Panc1 (cell line): ENCODE measurements around the gene CAPN9. TPM values are rescaled to one million over a fixed set of nuclear protein-coding genes. Genes with fewer than 3 reads are reported as not detected.

ENCODE experiments used
- ATAC-seq: fragments of 200-7000 bp; cut with Tn5 transposase; 2 replicates; pipeline ENCODE4 v1.9.1; 2020; ENCODE audit warnings: mild to moderate bottlenecking, moderate library complexity
- BruUV-seq: library from RNA; stranded (reverse); fragments of 400-500 nt; replicated peaks from 2 replicates; lab custom pipeline; 2021; lab: Mats Ljungman, UMichigan
- CTCF ChIA-PET: fragments of 300-600 bp; sonication (Branson Sonifier 250); formaldehyde crosslinking; loops from one replicate; lab custom pipeline; 2022; ENCODE audit warnings: antibody characterized with exemption; lab: Charles Lee
- POLR2A ChIA-PET: fragments of 300-600 bp; sonication (Branson Sonifier 250); formaldehyde crosslinking; loops from one replicate; lab custom pipeline; 2022; ENCODE audit warnings: antibody characterized with exemption; lab: Charles Lee
- DNase-seq: peaks from one replicate; pipeline ENCODE4 v3.0.0-alpha.2; 2010; ENCODE audit warnings: low read depth, low spot score
- H3K27ac ChIP-seq: 2 replicates; pipeline ENCODE4 v1.5.1; 2011; ENCODE audit warnings: mild to moderate bottlenecking, low read length, inconsistent platforms
- H3K27me3 ChIP-seq: fragments of 200-500 bp; sonication (Bioruptor generic); 2 replicates; pipeline ENCODE4 v1.6.0; 2014; ENCODE audit warnings: low read length, inconsistent platforms; ENCODE audit not compliant: control insufficient read depth, insufficient read depth
- H3K36me3 ChIP-seq: fragments of 200-500 bp; sonication (Bioruptor generic); 2 replicates; pipeline ENCODE4 v1.5.1; 2014; ENCODE audit warnings: inconsistent platforms, mild to moderate bottlenecking, low read length, moderate library complexity; ENCODE audit not compliant: control insufficient read depth, insufficient read depth
- H3K4me1 ChIP-seq: 2 replicates; pipeline ENCODE4 v1.5.1; 2011; ENCODE audit warnings: inconsistent platforms, mild to moderate bottlenecking, low read length, moderate library complexity; ENCODE audit not compliant: control insufficient read depth, insufficient read depth
- H3K4me3 ChIP-seq, 2 experiments: 2 replicates each; pipeline ENCODE4 v1.5.1; 2011 to 2012; ENCODE audit warnings: low read depth in 2 of 2, low read length in 2 of 2, mild to moderate bottlenecking in 2 of 2, inconsistent platforms in 1 of 2, moderate library complexity in 1 of 2
- H3K9me3 ChIP-seq: fragments of 200-500 bp; sonication (Bioruptor generic); 2 replicates; pipeline ENCODE4 v1.5.1; 2014; ENCODE audit warnings: low read depth, mild to moderate bottlenecking, inconsistent platforms, low read length, moderate library complexity; ENCODE audit not compliant: control insufficient read depth, insufficient read depth
- POLR2AphosphoS5 ChIP-seq: IDR thresholded peaks from 2 replicates; pipeline ENCODE4 v1.6.1; 2012; ENCODE audit warnings: mild to moderate bottlenecking, low read depth, low read length, moderate library complexity
- SIN3A ChIP-seq: IDR thresholded peaks from 2 replicates; pipeline ENCODE4 v1.6.1; 2012; ENCODE audit warnings: low read depth, mild to moderate bottlenecking, low read length, moderate library complexity, borderline replicate concordance; ENCODE audit not compliant: insufficient read depth
- TCF7L2 ChIP-seq: IDR thresholded peaks from 2 replicates; pipeline ENCODE4 v1.6.1; 2011; ENCODE audit warnings: mild to moderate bottlenecking, low read depth, low read length, inconsistent platforms
- in situ Hi-C: cut with HindIII; loops from 2 replicates; pipeline ENCODE4 v1.10.0; 2016; ENCODE audit warnings: low sequenced_read_pairs, low pct_unique_long_range_greater_than_20kb
- intact Hi-C: fragments of 100-400 bp; cut with micrococcal nuclease; formaldehyde crosslinking; loops from one replicate; pipeline ENCODE4 v1.10.0; 2022; ENCODE audit not compliant: unreplicated experiment
- total RNA-seq: library from RNA; stranded (reverse); gene quantifications from one replicate; pipeline ENCODE4 v1.2.1, GENCODE V29; 2021; ENCODE audit not compliant: unreplicated experiment
- TF ChIP-seq, protein P1 (sequence below): fragments of 450-650 bp; IDR thresholded peaks from 2 replicates; pipeline ENCODE4 v1.5.1; 2017; ENCODE audit warnings: mild to moderate bottlenecking
- TF ChIP-seq, protein P2 (sequence below), 2 experiments: IDR thresholded peaks; 2 replicates each; pipeline ENCODE4 v1.6.1; 2011 to 2012; ENCODE audit warnings: low read depth in 2 of 2, control low read depth in 1 of 2, low read length in 1 of 2, mild to moderate bottlenecking in 1 of 2, moderate library complexity in 1 of 2; ENCODE audit not compliant: insufficient read depth in 1 of 2

Gene CAPN9
- total RNA-seq, 1 experiment from 2014 or later, result not detected

- H3K36me3 ChIP-seq, result no peaks in the 10 kb centered on the region
- intact Hi-C loops (no loop called here), in situ Hi-C loops (no loop called here)
- no peaks in the 10 kb centered on the region for H3K9me3 ChIP-seq
- TF ChIP-seq TCF7L2, result no peak
- TF ChIP-seq SIN3A, result no peak
- TF ChIP-seq POLR2AphosphoS5, result no peak
- TF ChIP-seq, protein P1, sequence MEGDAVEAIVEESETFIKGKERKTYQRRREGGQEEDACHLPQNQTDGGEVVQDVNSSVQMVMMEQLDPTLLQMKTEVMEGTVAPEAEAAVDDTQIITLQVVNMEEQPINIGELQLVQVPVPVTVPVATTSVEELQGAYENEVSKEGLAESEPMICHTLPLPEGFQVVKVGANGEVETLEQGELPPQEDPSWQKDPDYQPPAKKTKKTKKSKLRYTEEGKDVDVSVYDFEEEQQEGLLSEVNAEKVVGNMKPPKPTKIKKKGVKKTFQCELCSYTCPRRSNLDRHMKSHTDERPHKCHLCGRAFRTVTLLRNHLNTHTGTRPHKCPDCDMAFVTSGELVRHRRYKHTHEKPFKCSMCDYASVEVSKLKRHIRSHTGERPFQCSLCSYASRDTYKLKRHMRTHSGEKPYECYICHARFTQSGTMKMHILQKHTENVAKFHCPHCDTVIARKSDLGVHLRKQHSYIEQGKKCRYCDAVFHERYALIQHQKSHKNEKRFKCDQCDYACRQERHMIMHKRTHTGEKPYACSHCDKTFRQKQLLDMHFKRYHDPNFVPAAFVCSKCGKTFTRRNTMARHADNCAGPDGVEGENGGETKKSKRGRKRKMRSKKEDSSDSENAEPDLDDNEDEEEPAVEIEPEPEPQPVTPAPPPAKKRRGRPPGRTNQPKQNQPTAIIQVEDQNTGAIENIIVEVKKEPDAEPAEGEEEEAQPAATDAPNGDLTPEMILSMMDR, result no peak
- TF ChIP-seq, protein P2, sequence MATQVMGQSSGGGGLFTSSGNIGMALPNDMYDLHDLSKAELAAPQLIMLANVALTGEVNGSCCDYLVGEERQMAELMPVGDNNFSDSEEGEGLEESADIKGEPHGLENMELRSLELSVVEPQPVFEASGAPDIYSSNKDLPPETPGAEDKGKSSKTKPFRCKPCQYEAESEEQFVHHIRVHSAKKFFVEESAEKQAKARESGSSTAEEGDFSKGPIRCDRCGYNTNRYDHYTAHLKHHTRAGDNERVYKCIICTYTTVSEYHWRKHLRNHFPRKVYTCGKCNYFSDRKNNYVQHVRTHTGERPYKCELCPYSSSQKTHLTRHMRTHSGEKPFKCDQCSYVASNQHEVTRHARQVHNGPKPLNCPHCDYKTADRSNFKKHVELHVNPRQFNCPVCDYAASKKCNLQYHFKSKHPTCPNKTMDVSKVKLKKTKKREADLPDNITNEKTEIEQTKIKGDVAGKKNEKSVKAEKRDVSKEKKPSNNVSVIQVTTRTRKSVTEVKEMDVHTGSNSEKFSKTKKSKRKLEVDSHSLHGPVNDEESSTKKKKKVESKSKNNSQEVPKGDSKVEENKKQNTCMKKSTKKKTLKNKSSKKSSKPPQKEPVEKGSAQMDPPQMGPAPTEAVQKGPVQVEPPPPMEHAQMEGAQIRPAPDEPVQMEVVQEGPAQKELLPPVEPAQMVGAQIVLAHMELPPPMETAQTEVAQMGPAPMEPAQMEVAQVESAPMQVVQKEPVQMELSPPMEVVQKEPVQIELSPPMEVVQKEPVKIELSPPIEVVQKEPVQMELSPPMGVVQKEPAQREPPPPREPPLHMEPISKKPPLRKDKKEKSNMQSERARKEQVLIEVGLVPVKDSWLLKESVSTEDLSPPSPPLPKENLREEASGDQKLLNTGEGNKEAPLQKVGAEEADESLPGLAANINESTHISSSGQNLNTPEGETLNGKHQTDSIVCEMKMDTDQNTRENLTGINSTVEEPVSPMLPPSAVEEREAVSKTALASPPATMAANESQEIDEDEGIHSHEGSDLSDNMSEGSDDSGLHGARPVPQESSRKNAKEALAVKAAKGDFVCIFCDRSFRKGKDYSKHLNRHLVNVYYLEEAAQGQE (IDR thresholded peaks at IDR 0.05; ENCODE audit: insufficient read depth in 1 of 2, low read depth in 2 of 2, low read length in 1 of 2), result no peak
- peaks cover 5% of the 10 kb centered on the region for H3K27me3 ChIP-seq
- ATAC-seq (no peak), DNase-seq (no peak)
- no TSS peak for BruUV-seq
- H3K4me3 ChIP-seq, result no peak overlapping the region
- CTCF ChIA-PET, result no interaction called here
- H3K27ac ChIP-seq, result no peak overlapping the region
- POLR2A ChIA-PET, result no interaction called here
- H3K4me1 ChIP-seq, result no peaks in the 10 kb centered on the region
These were observed 39.2 kb downstream of the CAPN9 start for GRCh38 chr1:230786385-230786753.

DNA sequence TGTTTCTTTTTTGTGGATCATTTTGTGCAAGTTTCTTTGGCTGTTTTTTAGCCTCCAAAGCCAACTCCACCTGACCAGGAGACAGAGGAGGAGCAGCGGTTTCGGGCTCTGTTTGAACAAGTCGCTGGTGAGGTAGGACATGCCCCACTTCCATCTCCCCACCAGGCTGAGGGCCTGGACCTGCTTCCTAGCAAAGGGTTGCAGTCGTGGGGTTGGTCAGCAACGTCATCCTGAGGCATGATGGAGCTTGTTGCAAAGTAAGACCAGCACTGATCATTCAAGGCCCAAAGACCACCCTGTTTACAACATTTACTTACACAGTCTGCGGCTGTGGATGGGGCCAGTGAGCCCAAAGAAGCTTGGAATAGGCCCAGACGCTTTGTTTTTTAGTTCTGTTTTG lies 40.3 kb downstream of the CAPN9 start:
- CTCF ChIA-PET, result interaction anchor here (0.6 kb wide), 1 partner anchor 100 kb away, joined by 7 read pairs; no protein-coding TSS in a partner anchor
- in situ Hi-C loops, result no loop called here
- BruUV-seq, result no TSS peak
- intact Hi-C loops, result no loop called here
- DNase-seq (no peak), ATAC-seq (no peak)
- Histone ChIP-seq H3K36me3 (no peaks in the 10 kb centered on the region), H3K9me3 (no peaks in the 10 kb centered on the region), H3K4me3 (no peak overlapping the region), H3K27me3 (no peaks in the 10 kb centered on the region; the same call in 1 of the 2 replicates), H3K4me1 (no peaks in the 10 kb centered on the region), H3K27ac (no peak overlapping the region)
- POLR2A ChIA-PET, result no interaction called here
- no peak for TF ChIP-seq POLR2AphosphoS5
- TF ChIP-seq, protein P2 (IDR thresholded peaks at IDR 0.05; ENCODE audit: insufficient read depth in 1 of 2, low read depth in 2 of 2, low read length in 1 of 2), result no peak
- no peak for TF ChIP-seq TCF7L2
- TF ChIP-seq, protein P1, result no peak
- no peak for TF ChIP-seq SIN3A
